Lower leg skin (tissue), 3 donors: ENCODE measurements around the gene HOXD10.

Source experiments
- CTCF ChIP-seq, 3 donors: fragments of 450-650 bp; IDR thresholded peaks; one replicate each; pipeline ENCODE4 v1.5.1; 2016; ENCODE audit warnings: antibody characterized with exemption in 3 of 3, mild to moderate bottlenecking in 3 of 3, moderate library complexity in 2 of 3
- POLR2A ChIP-seq, 2 donors: fragments of 450-650 bp; IDR thresholded peaks; one replicate each; pipeline ENCODE4 v1.6.1; 2016 to 2017; ENCODE audit warnings: antibody characterized with exemption in 2 of 2, mild to moderate bottlenecking in 1 of 2, moderate library complexity in 1 of 2

- TF ChIP-seq CTCF (IDR thresholded peaks at IDR 0.05), result no peak
- TF ChIP-seq POLR2A (IDR thresholded peaks at IDR 0.05), result no peak
These were observed 28.3 kb upstream of the HOXD10 start for GRCh38 chr2:176088048-176088936.
